Progenitor cell of endocrine pancreas (in vitro differentiated cells): ENCODE measurements around the gene C19orf81. TPM values are rescaled to one million over a fixed set of nuclear protein-coding genes. Genes with fewer than 3 reads are reported as not detected.
A peak's percentile ranks its signal among the peaks of the same experiment; 100 is the strongest.

Experiments used
- DNase-seq: peaks from one replicate; pipeline ENCODE4 v3.0.0; 2021; ENCODE audit warnings: low spot score; ENCODE audit not compliant: unreplicated experiment
- H3K27ac Mint-ChIP-seq: 2 replicates; pipeline ENCODE4 v1.8.0; 2021; ENCODE audit warnings: mild to moderate bottlenecking, moderate library complexity, mixed read lengths
- H3K27me3 Mint-ChIP-seq: 2 replicates; pipeline ENCODE4 v1.8.0; 2021; ENCODE audit warnings: mixed read lengths
- H3K36me3 Mint-ChIP-seq: 2 replicates; pipeline ENCODE4 v1.8.0; 2022; ENCODE audit warnings: mixed read lengths; ENCODE audit not compliant: insufficient read depth
- H3K4me1 Mint-ChIP-seq: 2 replicates; pipeline ENCODE4 v1.8.0; 2021; ENCODE audit warnings: low read depth, mixed read lengths
- H3K4me3 Mint-ChIP-seq: 2 replicates; pipeline ENCODE4 v1.8.0; 2021; ENCODE audit warnings: low read depth, mild to moderate bottlenecking, moderate library complexity, mixed read lengths
- H3K9me3 Mint-ChIP-seq: 2 replicates; pipeline ENCODE4 v1.8.0; 2021; ENCODE audit warnings: low read depth, mixed read lengths
- total RNA-seq: library from RNA; stranded (reverse); gene quantifications from 2 replicates; pipeline ENCODE4 v1.2.1, GENCODE V29; 2021
- TF ChIP-seq, protein P1 (sequence below): fragments of 200-600 bp; sonication (generic); IDR thresholded peaks from one replicate; pipeline ENCODE4 v1.5.0; 2021; ENCODE audit warnings: antibody characterized with exemption, mild to moderate bottlenecking; ENCODE audit not compliant: unreplicated experiment

C19orf81 gene
- total RNA-seq, 1 donor from 2014 or later: 8.6 TPM

GRCh38 chr19:50658441-50659317, 9.4 kb downstream of the C19orf81 start:
- DNase-seq: peak; percentile 83
- peaks cover 10% of the 10 kb centered on the region for H3K4me1 Mint-ChIP-seq
- peaks cover 5% of the 10 kb centered on the region for H3K9me3 Mint-ChIP-seq
- no peaks in the 10 kb centered on the region for H3K36me3 Mint-ChIP-seq
- peaks cover 54% of the 10 kb centered on the region for H3K27me3 Mint-ChIP-seq
- TF ChIP-seq, protein P1, sequence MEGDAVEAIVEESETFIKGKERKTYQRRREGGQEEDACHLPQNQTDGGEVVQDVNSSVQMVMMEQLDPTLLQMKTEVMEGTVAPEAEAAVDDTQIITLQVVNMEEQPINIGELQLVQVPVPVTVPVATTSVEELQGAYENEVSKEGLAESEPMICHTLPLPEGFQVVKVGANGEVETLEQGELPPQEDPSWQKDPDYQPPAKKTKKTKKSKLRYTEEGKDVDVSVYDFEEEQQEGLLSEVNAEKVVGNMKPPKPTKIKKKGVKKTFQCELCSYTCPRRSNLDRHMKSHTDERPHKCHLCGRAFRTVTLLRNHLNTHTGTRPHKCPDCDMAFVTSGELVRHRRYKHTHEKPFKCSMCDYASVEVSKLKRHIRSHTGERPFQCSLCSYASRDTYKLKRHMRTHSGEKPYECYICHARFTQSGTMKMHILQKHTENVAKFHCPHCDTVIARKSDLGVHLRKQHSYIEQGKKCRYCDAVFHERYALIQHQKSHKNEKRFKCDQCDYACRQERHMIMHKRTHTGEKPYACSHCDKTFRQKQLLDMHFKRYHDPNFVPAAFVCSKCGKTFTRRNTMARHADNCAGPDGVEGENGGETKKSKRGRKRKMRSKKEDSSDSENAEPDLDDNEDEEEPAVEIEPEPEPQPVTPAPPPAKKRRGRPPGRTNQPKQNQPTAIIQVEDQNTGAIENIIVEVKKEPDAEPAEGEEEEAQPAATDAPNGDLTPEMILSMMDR: peak; percentile 35
- H3K4me3 Mint-ChIP-seq: peak overlapping the region; percentile 85
- peak overlapping the region; percentile 99 for H3K27ac Mint-ChIP-seq

- Mint-ChIP-seq H3K27ac (no peak overlapping the region), H3K27me3 (peaks cover 57% of the 10 kb centered on the region), H3K9me3 (peaks cover 5% of the 10 kb centered on the region), H3K36me3 (no peaks in the 10 kb centered on the region), H3K4me3 (peak overlapping the region; percentile 61), H3K4me1 (peaks cover 10% of the 10 kb centered on the region)
- TF ChIP-seq, protein P1: no peak
- DNase-seq: no peak
Observed at GRCh38 chr19:50659318-50660087, 10.3 kb downstream of the C19orf81 start.

DNA sequence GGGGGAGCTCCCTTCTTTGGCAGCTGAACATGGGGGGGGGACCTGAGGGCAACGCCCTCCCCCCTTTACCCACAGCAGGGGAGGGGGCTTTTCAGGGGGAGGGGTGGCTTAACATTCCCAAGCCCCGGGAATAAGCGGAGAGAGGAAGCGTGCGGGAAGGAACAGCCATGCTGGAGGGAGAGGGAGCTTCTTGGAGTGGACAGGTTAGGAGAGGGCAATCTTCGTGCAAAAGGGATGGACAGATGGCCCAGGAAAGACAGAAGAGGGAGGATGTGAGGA, 10.8 kb downstream of the C19orf81 start:
- Mint-ChIP-seq H3K9me3 (peaks cover 1% of the 10 kb centered on the region), H3K4me3 (no peak overlapping the region), H3K4me1 (peaks cover 10% of the 10 kb centered on the region), H3K36me3 (no peaks in the 10 kb centered on the region), H3K27ac (no peak overlapping the region), H3K27me3 (peaks cover 55% of the 10 kb centered on the region)
- no peak for DNase-seq
- TF ChIP-seq, protein P1: no peak

- H3K27me3 Mint-ChIP-seq: peaks cover 54% of the 10 kb centered on the region
- H3K36me3 Mint-ChIP-seq: no peaks in the 10 kb centered on the region
- peaks cover 10% of the 10 kb centered on the region for H3K4me1 Mint-ChIP-seq
- no peak overlapping the region for H3K4me3 Mint-ChIP-seq
- TF ChIP-seq, protein P1: no peak
- H3K9me3 Mint-ChIP-seq: no peaks in the 10 kb centered on the region
- H3K27ac Mint-ChIP-seq: no peak overlapping the region
- no peak for DNase-seq
Observed at GRCh38 chr19:50661023-50661422, 11.8 kb downstream of the C19orf81 start.

GRCh38 chr19:50661766-50662650, 12.8 kb downstream of the C19orf81 start:
- TF ChIP-seq, protein P1: no peak
- peaks cover 47% of the 10 kb centered on the region for H3K27me3 Mint-ChIP-seq
- H3K36me3 Mint-ChIP-seq: no peaks in the 10 kb centered on the region
- peaks cover 10% of the 10 kb centered on the region for H3K4me1 Mint-ChIP-seq
- no peak overlapping the region for H3K4me3 Mint-ChIP-seq
- DNase-seq: no peak
- no peaks in the 10 kb centered on the region for H3K9me3 Mint-ChIP-seq
- H3K27ac Mint-ChIP-seq: no peak overlapping the region
